Fibroblast of the conjunctiva (primary cell): ENCODE data around the gene MEN1.

Experiments used
- DNase-seq: peaks from one replicate; pipeline ENCODE4 v3.0.0-alpha.2; 2010; ENCODE audit warnings: low read depth

Gene MEN1

DNA sequence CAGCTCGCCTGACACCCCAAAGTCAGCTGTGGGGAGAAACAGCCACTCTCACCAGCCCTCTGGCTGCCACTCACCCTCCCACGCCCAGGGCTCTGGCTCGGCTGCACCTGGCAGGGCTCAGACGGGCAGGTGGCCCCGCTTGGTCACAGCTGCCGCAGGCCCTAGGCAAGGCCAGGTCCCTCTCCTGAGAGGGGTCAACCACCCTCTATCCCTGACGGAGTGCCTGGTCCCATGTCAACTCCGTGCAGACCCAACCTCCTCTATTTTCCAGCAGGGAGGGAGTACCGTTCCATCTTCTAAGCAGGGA is 9.2 kb downstream of the MEN1 start:
- DNase-seq: no peak

DNA sequence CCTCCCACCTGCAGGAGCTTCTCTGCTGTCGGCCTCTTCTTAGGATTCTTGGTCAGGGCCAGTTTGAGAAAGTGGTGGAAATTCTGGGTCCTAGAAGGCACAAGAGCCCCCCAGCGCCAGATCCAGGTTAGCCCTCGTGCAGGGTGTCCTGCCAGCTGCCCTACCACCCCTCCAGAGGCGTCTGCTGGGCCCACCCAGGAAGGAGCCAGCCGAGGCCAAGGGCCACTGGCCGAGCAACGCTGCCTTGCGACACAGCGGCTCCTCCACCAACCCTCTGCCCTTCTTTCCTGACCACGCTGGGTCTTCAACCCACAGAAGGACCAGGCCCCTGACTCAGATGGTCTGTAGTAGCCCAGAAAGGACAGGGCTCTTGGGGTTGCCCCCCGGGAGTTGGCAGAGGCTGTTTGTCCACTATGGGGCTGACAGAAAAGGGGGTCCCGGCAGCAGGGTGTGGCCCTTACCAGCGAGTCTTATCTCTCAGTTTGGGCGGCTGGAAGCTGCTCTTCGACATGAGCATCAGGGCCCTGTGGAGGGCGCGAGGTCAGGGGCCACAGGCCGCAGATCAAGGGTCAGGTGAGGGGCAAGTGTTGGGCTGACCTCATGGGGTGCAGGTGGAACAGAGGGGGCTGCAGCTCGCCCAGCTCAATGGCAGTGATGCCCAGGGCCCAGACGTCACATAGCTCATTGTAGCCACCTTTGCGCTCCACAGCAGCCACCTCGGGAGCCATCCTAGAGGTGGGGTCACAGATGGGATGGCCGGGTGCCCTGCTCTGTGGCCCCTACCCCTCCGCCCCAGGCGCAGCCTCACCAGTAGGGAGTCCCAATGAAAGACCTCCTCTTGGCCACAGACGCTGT is 9.8 kb downstream of the MEN1 start:
- no peak for DNase-seq

DNA sequence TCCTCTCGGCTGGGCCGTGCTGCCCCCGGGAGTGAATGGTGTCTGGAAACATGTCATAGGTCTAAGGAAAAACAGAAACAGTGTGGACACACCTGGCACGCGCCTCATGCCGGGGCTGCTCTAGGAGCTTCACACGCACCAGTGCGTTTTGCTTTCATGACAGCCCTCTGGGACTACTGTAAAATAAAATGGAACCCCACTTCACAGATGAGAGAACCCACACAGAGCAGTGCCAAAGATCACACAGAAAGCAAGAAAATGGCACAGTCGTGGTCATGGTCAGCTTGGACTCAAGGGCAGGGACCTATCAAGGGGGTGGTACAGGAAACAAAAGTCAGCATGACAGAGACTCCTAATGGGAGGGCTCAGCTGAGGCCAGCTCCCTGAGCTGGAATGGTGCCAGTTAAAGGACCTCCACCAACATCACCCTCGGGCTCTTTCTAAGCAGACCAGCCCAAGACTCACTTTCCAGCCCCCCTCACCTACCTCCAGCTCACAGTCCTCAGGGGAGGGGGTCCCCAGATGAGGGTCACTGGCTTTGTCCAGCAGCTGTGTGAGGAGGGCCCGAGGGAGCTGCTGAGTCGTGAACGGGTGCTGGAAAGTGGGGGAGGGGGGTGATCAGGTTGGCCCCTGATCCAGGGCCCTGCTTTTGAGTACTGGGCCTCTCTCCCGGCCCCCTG is 10.6 kb downstream of the MEN1 start:
- DNase-seq: no peak

DNA sequence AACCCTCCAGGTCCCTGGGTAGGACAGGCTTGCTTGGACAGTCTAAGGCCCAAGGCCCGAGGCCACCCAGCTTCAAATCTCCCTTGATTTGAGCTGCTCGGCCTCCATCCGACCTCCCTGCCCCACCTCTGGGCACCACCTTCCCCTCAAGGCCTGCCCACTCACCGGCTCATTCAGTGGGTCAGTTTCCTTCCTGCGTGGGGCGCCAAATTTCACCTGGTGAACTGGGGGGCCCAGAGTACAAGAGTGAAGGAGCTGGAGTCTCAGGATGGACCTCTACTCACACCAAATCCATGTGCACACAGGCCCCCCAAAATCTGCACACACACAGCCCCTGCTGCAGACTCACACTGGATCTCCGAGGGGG is 11.1 kb downstream of the MEN1 start:
- DNase-seq: no peak

DNA sequence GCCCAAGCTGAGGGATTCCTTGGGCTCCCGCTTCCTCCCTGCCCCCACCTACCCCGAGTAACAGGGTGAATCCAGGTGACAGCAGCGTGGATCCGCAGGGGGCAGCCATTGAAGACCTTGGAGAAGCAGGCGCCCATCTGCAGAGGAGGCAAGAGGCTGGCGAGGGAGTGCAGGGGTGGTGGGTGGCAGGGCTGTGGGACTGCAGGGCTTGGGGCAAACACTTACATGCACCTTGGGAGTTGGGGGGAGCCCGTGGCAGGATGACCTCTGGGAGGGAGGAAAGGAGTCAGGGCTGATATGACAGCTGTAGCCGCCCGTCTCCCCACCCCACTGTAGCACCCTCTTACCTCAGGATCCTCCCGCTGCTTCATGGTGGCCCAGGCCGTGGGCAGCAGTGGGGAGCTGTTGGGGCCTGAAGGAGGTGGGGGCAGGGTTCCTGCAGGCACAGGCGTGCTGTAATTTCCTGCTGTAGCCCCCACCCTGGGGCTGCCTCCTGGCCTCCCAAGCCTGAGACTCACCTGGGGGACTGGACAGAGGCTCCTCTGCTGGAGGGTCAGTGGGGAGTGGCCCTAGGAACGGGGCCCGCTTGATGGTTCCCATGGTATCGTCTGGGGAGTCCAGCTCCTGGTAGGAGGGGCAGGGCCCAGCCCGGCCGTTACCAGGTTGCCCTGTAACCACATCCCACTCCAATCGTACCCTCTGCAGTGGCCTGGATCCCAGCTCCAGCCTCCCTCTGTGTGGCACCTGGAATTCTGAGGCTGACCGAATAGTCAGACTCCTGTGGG is 13.4 kb downstream of the MEN1 start:
- DNase-seq: no peak

DNA sequence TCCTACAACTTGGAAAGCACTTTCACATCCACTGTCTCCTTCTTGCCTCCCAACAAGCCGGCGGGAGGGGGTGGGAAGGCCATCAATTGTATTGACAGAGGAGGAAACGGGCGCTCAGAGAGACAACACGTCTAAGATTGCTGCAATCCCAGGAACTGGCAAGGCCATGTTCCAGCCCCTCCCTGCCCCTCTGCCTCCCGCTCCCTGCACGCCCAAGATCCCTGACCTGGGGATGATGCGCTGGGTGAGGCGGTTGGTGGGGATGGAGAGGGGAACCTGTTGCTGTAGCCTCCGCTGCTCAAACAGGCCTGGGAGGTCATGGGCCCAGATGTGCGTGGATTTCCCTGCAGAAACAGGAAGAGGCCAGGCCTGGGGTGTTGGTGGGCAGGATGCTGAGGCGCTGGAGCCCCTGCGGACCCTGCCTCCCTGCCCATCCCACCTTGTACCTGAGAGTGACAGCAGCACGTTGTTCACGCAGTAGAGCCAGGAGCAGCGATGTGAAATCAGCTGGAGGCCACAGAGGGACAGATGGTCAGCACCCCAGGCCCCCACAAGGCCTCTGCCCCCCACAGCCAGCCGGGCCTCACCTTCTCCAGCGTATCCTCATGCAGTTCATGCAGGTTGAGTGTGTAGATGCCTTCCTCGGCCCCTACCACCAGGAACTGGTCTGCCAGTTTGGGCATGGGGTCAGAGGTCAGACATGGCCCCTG is 14.1 kb downstream of the MEN1 start:
- DNase-seq: no peak

DNA sequence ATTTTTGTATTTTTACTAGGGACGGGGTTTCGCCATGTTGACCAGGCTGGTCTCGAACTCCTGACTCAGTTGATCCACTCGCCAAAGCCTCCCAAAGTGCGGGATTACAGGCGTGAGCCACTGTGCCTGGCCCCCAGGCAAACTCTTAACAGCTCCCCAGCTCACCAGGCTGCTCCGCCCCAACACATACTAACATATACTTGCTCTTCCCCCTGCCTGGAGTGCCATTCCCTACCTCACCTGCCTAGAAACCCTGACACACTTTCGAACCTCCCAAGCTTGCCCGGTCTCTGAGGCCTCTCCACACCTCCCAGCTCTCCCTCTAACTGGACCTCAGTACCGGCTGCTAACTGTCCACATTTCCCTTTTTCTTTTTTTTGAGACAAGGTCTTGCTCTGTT is 15.8 kb downstream of the MEN1 start:
- no peak for DNase-seq

DNA sequence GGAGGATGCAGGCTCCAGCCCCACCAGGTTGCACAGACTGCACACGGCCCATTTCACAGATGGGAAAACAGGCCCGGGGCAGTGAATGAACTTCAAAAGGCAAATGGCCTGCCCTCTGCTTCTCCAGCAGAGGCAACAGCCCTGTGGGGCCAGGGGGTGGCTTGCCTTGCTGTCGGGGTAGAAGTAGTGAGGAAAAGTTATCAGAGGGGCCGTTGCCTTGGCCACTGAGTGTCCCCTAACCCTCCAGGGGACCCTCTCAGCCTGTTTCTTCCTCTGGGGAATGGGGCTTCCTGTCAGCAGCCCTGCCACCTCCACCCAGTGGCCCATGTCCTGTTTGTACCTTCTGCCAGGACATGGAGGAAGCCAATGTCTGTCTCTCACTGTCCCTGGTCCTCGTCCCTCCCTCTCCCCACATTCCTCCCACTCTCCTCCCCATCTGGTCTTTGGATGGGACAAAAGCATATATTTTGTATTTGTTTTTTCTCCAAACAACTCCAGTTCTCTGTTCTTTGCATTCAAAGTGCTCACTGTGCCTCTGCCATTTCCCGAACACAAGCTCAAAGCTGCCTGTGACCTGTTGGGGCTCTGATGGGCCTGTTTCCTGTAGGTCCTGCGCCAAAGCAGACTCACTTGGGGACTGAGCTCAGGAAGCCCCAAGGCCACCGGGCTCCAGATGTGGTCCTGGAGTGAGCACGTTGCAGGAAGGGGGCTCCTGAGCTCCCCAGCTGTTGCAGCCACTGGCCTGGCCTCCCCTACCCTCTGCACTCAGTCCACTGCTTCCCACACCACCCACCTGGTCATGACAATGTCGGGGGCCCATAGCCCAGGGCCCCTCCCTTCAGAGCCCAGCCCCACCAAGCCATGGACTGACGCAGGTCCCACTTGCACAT is 16.8 kb downstream of the MEN1 start:
- DNase-seq: no peak

DNA sequence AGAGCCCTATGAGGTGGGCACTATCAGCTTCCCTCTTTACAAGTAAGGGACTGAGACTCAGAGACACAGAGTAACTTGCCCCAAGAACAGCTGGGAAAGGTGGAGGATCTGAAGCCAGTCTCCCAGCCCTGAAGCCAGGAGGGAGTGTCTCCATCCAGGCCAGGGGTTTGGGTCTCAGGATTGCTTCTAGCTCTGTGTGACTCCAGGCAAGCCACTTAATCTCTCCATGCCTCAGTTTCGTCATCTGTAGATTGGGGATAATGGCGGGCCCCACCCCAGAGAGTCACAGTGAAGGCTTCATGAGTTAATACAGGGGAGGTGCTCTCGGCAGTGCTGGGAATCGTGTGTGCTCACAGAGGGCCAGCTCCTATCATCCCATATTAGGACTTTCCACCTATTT is 17.9 kb downstream of the MEN1 start:
- no peak for DNase-seq

DNA sequence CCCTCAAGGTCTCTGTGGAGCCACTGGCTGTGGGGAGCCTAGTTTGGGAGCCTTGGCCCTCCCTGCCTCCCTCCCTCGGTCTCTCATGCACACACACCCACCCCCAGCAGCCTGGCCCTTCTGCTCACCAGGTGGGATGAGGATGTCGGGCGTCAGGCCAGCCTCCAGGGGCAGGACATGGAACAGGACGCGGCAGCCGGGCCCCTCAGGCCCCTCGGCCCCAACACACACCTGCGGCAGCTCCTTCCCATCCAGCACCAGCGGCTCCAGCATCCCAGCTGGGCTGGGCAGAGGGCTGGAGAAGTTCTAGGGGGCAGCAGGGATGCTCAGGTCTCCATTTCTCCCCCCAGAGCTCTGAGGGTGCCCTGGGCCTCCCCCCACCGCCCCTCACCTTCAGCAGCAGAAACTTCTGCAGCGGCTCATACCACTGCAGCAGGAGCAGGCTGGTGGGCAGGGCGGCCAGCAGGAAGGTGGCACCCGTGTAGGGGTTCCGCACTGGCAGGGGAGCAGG is 18.5 kb downstream of the MEN1 start:
- DNase-seq: no peak

DNA sequence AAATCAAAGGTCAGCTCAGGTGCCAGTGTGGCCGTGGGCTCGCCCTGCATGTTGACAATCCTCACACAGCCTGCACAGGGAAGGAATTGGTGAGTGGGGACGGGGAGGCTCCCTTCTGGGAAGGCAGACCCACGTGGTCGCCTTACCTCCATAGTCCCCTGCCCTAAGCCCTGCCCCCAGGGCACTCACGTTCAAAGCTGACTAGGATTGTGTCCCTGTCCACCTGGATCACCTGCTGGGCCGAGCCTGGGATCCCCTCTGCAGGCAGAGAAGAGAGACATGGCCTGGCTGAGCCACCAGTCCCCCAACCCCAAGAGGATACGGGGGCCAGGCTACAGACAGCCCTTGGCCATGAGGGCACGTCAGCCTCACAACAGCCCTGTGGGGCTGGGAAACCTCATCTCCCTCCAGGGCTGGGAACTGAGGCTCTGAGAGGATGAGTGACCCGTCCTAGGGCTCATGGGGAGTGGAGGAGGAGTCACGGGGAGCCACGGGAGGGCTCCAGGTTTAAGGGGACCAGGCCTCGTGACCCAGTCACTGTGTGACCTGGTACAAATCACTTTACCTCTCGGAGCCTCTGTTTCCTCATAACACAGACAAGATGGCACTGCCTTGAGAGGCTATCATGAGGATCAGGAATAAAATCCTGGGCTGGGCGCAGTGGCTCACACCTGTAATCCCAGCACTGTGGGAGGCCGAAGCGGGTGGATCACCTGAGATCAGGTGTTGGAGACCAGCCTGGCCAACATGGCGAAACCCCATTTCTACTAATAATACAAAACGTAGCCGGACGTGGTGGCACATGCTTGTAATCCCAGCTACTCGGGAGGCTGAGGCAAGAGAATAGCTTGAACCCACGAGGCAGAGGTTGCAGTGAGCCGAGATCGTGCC is 19.9 kb downstream of the MEN1 start:
- no peak for DNase-seq

DNA sequence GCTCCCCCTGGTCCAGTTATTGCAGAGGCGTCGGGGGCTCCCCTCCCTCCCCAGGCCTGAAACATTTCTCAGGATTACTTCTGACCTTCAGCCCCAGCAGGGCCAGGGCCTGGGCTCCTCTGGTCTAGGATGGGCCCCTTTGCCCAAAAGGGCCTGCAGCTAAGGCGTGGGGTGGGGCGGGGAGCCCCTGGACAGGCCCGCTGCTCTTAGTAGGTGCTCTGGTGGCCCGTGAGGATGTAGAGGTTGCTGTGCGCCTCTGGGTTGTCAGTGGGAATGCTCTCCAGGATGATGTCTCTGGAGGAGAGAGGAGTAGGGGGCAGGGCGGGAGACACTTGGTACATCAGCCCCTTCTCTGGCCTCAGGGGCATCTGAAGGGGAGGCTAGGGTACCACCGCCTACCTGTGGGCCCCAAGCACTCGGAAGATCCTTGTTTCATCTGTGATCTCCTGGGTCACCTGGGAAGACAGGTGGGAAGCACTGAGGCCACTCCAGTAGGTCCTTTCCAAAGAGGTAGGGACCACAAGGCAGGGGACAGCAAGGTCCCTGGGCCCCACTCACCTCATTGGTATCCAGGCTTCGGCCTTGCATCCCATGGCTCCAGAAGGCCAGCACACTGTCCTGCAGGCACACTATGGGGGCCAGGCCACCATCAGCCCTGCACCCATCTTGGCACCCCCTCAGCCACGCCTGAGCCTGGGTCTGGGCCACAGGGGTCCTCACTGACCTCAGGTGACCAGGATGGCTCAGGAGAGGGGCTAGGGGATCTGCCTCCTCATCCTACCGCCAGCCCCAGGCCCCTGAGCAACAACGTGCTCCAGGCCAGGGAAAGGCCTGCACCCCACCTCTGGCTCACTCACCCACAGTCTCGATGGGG is 20.8 kb downstream of the MEN1 start:
- DNase-seq: no peak

DNA sequence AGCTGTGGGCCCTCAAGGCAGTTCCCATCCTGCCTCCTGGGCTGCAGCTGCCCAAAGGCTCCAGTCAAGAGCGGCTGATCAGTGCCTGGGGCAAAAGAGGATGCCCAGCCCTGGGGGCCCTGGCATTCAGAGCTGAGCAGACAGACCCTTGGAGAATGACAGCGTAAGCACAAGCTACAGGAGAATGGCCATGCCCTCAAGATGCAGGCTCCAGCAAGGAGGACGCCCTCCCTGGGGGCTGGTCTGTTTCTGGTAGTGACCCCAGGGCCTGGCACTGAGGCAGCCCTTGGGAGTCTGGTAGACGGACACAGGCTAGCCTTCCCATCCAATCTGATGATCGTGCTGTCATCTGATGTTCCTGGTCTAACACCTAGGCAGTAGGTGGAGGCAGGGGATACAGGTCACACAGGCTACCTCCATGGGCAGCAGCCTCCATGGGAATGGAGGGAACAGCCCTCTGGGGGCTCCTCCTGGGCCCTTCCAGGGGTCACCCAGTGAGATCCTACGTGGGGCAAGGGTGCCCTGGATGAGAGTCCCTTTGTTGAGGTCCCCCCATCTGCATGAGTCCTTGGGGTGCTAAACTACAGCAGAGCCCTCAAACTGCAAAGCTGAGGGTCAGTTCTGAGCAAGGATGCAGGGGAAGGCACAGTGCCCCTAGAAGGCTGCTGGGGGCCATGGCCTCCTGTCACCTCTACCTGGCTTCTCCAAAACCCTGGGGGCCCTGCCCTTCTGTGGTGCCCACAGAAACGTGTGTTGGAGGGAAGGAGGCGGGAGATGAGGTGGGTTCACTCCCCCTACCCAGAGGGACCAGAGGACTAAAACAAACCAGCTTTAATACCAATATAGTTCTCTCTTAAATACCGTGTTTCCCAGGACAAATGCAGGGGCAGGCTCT is 21.8 kb downstream of the MEN1 start:
- no peak for DNase-seq

DNA sequence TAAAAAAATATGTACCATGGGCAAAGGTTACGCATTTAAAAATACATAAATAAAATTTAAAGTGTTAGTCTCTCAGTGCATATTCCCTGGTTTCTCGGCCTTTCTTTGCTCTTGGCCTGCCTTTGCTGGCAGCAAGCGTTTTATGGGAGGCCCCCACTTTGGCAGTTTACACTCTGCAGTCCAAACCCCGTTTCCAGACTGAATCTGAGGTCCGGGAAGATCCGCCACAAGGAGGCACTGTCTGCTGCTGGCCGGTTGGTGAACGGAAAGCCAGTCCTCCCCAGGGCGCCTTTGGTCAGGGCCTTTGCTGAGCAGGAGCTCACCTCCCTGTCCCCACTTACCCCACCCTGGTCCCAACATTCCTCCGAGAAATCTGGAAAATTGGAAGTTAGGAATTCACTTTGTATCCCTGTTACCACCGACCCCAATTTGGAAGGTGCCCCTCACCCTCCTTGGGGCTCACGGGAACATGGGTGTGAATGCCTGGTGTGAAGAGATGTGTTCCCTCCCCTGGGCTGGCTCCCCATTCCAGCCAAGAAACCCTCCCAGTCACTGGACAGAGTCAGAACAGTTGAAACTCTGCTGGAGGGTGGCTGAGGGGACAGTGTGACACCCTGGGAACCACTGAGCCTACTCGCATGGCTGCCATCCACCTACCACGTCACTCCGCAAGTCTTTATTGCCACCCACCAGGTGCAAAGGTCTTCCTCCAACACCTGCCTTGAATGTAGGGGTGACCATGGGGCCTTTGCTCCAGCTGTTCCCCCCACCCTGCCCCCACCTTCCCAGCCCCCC is 22.6 kb downstream of the MEN1 start:
- peak; percentile 16 for DNase-seq

DNA sequence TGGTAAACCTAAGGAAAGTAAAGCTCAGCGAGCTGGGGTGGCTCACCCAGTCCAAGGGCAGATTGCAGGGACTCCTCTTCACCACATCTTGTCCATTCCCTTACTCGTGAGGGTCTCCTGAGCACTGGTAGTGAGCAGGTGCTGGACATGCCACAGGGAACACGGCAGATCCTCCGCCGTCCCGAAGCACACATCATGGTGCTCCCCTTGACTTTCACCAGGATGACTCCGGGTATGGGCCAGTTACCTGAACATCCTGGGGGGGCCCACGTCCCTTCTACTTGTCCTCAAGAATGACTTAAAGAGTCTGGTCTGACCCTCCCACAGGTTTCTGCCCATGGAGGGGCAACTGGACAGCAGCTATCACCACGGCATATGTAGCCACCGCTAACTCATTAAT is 24.0 kb downstream of the MEN1 start:
- DNase-seq: no peak

DNA sequence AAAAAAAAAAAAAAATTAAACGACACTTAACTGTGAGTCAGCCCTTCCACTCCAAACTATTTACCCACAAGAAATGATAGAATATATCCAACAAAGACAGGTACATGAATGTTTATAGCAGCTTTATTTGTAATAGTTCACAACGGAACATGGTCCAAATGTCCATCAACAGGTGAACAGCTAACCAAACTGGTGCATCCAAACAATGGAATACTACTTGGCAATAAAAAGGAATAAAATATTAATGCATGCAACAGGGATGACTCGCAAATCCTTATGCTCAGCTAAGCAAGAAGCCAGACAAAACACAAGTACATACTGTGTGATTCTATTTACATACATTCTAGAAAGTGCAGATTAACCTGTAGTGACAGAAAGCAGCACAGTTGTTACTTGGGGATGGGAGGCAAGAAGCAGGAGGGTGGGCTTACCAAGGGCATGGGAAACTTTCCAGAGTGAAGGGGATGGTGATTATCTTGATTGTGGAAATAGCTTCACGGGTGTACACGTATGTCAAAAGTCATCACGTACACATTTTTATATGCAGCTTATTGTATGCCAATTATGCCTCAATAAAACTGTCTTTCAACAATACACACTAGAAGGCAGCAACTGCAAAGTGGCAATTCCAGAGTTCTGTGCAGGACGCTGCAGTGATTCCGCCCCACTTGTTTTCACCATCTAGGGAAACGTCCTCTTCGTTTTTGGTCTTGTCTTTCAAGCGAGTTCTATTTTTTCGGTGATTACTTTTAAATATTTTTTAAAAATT is 25.4 kb downstream of the MEN1 start:
- no peak for DNase-seq
